Chondrocyte (in vitro differentiated cells): ENCODE results near the gene SMARCB1. TPM values are rescaled to one million over a fixed set of nuclear protein-coding genes. Genes with fewer than 3 reads are reported as not detected.

Source experiments
- DNase-seq: peaks from one replicate; pipeline ENCODE4 v3.0.0; 2021; ENCODE audit warnings: mixed read lengths, low spot score
- H3K27ac Mint-ChIP-seq: one replicate; pipeline ENCODE4 v1.8.0; 2021; ENCODE audit warnings: mild to moderate bottlenecking, moderate library complexity, mixed read lengths; ENCODE audit not compliant: unreplicated experiment
- H3K27me3 Mint-ChIP-seq: 2 replicates; pipeline ENCODE4 v1.8.0; 2021; ENCODE audit warnings: low read depth, mixed read lengths
- H3K36me3 Mint-ChIP-seq: 2 replicates; pipeline ENCODE4 v1.8.0; 2021; ENCODE audit warnings: low read depth, mixed read lengths
- H3K4me1 Mint-ChIP-seq: 2 replicates; pipeline ENCODE4 v1.8.0; 2021; ENCODE audit warnings: low read depth, mild to moderate bottlenecking, mixed read lengths
- H3K4me3 Mint-ChIP-seq: one replicate; pipeline ENCODE4 v1.8.0; 2021; ENCODE audit warnings: mild to moderate bottlenecking, moderate library complexity, mixed read lengths; ENCODE audit not compliant: unreplicated experiment
- H3K9me3 Mint-ChIP-seq: 2 replicates; pipeline ENCODE4 v1.8.0; 2021; ENCODE audit warnings: low read depth, mixed read lengths
- total RNA-seq: library from RNA; stranded (reverse); gene quantifications from 3 replicates; pipeline ENCODE4 v1.2.1, GENCODE V29; 2021
- TF ChIP-seq, protein P1 (sequence below): fragments of 200-600 bp; sonication (generic); IDR thresholded peaks from 2 replicates; pipeline ENCODE4 v1.5.0; 2021; ENCODE audit warnings: antibody characterized with exemption, mild to moderate bottlenecking, moderate library complexity

Gene SMARCB1
- total RNA-seq, 1 donor from 2014 or later: 102 TPM

GRCh38 chr22:23849009-23850006, 62.5 kb downstream of the SMARCB1 start:
- peaks cover 36% of the 10 kb centered on the region for H3K4me1 Mint-ChIP-seq
- no peak overlapping the region for H3K27ac Mint-ChIP-seq
- H3K4me3 Mint-ChIP-seq: peak overlapping the region; percentile 9
- no peak for DNase-seq
- no peaks in the 10 kb centered on the region for H3K9me3 Mint-ChIP-seq
- H3K27me3 Mint-ChIP-seq: no peaks in the 10 kb centered on the region
- H3K36me3 Mint-ChIP-seq: no peaks in the 10 kb centered on the region
- TF ChIP-seq, protein P1, sequence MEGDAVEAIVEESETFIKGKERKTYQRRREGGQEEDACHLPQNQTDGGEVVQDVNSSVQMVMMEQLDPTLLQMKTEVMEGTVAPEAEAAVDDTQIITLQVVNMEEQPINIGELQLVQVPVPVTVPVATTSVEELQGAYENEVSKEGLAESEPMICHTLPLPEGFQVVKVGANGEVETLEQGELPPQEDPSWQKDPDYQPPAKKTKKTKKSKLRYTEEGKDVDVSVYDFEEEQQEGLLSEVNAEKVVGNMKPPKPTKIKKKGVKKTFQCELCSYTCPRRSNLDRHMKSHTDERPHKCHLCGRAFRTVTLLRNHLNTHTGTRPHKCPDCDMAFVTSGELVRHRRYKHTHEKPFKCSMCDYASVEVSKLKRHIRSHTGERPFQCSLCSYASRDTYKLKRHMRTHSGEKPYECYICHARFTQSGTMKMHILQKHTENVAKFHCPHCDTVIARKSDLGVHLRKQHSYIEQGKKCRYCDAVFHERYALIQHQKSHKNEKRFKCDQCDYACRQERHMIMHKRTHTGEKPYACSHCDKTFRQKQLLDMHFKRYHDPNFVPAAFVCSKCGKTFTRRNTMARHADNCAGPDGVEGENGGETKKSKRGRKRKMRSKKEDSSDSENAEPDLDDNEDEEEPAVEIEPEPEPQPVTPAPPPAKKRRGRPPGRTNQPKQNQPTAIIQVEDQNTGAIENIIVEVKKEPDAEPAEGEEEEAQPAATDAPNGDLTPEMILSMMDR: peak; percentile 99

DNA sequence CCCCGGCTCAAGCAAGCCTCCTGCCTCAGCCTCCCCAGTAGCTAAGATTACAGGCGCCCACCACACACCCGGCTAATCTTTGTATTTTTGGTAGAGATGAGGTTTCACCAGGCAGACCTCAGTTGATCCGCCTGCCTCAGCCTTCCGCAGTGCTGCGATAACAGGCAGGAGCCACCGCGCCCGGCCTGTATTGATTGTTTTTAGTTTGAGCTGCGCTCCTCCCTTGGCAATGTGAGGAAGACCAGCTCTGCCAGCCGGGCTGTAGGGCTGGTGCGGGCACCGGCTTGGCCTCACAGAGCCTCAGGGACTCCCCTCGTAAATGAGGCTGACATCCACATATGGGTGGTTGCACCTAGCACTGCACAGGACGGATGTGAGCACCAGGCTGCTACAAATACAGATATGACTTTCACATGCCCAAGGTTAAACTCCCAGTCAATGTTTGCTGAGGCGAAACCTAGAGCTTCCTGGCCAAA, 63.4 kb downstream of the SMARCB1 start:
- no peaks in the 10 kb centered on the region for H3K36me3 Mint-ChIP-seq
- H3K27ac Mint-ChIP-seq: no peak overlapping the region
- no peaks in the 10 kb centered on the region for H3K9me3 Mint-ChIP-seq
- TF ChIP-seq, protein P1: no peak
- peaks cover 27% of the 10 kb centered on the region for H3K4me1 Mint-ChIP-seq
- no peak overlapping the region for H3K4me3 Mint-ChIP-seq
- no peaks in the 10 kb centered on the region for H3K27me3 Mint-ChIP-seq
- no peak for DNase-seq

- no peak for DNase-seq
- H3K4me3 Mint-ChIP-seq: peak overlapping the region; percentile 82
- TF ChIP-seq, protein P1: no peak
- H3K27ac Mint-ChIP-seq: peak overlapping the region; percentile 93
- H3K27me3 Mint-ChIP-seq: no peaks in the 10 kb centered on the region
- H3K9me3 Mint-ChIP-seq: no peaks in the 10 kb centered on the region
- peaks cover 13% of the 10 kb centered on the region for H3K4me1 Mint-ChIP-seq
- H3K36me3 Mint-ChIP-seq: no peaks in the 10 kb centered on the region
Observed at GRCh38 chr22:23856721-23857605, 70.2 kb downstream of the SMARCB1 start.

- H3K9me3 Mint-ChIP-seq: no peaks in the 10 kb centered on the region
- peak within 1 kb of the TSS; percentile 93 for H3K27ac Mint-ChIP-seq
- H3K4me3 Mint-ChIP-seq: peak within 1 kb of the TSS; percentile 82
- H3K36me3 Mint-ChIP-seq: peaks cover 3% of the 10 kb centered on the region
- H3K4me1 Mint-ChIP-seq: peaks cover 13% of the 10 kb centered on the region
- DNase-seq: peak; percentile 98
- TF ChIP-seq, protein P1: peak; percentile 36
- no peaks in the 10 kb centered on the region for H3K27me3 Mint-ChIP-seq
Observed at GRCh38 chr22:23857606-23858483, 71.1 kb downstream of the SMARCB1 start, which contains the start of gene SLC2A11. Gene SLC2A11, plus strand, starts transcription at chr22:23857875. Its CDS starts 125 bp downstream, at chr22:23858000.
